HepG2 (cell line): ENCODE results near the gene TRIP6. TPM values are rescaled to one million over a fixed set of nuclear protein-coding genes. Genes with fewer than 3 reads are reported as not detected.

Experiments
- ARHGAP35 ChIP-seq: sonication (generic); formaldehyde crosslinking; IDR thresholded peaks from 2 replicates; pipeline ENCODE4 v1.9.0; 2022; ENCODE audit warnings: mild to moderate bottlenecking, inconsistent platforms, moderate library complexity, missing genetic modification reagents, borderline replicate concordance
- CCAR2 ChIP-seq: fragments of 200-400 bp; formaldehyde crosslinking; optimal IDR thresholded peaks from 2 replicates; pipeline ENCODE3; 2018; ENCODE audit warnings: low read depth, mild to moderate bottlenecking, low read length, moderate library complexity
- FOXP4 ChIP-seq: sonication (generic); formaldehyde crosslinking; IDR thresholded peaks from 2 replicates; pipeline ENCODE4 v1.4.0; 2020; ENCODE audit warnings: missing genetic modification reagents
- GATAD2A ChIP-seq: IDR thresholded peaks from 2 replicates; pipeline ENCODE4 v1.6.1; 2016
- HNRNPLL ChIP-seq: fragments of 200-400 bp; formaldehyde crosslinking; IDR thresholded peaks from 2 replicates; pipeline ENCODE4 v1.6.1; 2017; ENCODE audit warnings: mild to moderate bottlenecking, low read depth, low read length; ENCODE audit not compliant: poor library complexity, severe bottlenecking
- KAT2B ChIP-seq: fragments of 150-350 bp; IDR thresholded peaks from 2 replicates; pipeline ENCODE4 v1.6.1; 2014; ENCODE audit warnings: low read depth, low read length, borderline replicate concordance
- KLF11 ChIP-seq: IDR thresholded peaks from 2 replicates; pipeline ENCODE4 v1.6.1; 2016; ENCODE audit warnings: missing compliant biosample characterization
- POLR2A ChIP-seq, 2 experiments: IDR thresholded peaks; 2 replicates each; pipeline ENCODE4 v1.6.1; 2011; ENCODE audit warnings: low read depth in 2 of 2, low read length in 2 of 2, mild to moderate bottlenecking in 1 of 2, moderate library complexity in 1 of 2; ENCODE audit not compliant: insufficient read depth in 1 of 2
- PRDM15 ChIP-seq: sonication (generic); formaldehyde crosslinking; IDR thresholded peaks from 2 replicates; pipeline ENCODE4 v1.4.0; 2020; ENCODE audit warnings: missing genetic modification reagents
- RELA ChIP-seq: sonication (generic); formaldehyde crosslinking; IDR thresholded peaks from 2 replicates; pipeline ENCODE4 v1.4.0; 2020; ENCODE audit warnings: missing genetic modification reagents
- ZBTB8A ChIP-seq: sonication (generic); formaldehyde crosslinking; IDR thresholded peaks from 2 replicates; pipeline ENCODE4 v1.4.0; 2020; ENCODE audit warnings: mild to moderate bottlenecking, low read depth, missing genetic modification reagents, borderline replicate concordance
- ZNF101 ChIP-seq: sonication (generic); formaldehyde crosslinking; IDR thresholded peaks from 2 replicates; pipeline ENCODE4 v1.4.0; 2020; ENCODE audit warnings: mild to moderate bottlenecking, low read depth, missing genetic modification reagents, borderline replicate concordance
- ZNF333 ChIP-seq: sonication (generic); formaldehyde crosslinking; IDR thresholded peaks from 2 replicates; pipeline ENCODE4 v1.4.0; 2020; ENCODE audit warnings: mild to moderate bottlenecking, missing genetic modification reagents, borderline replicate concordance
- ZNF441 ChIP-seq: sonication (generic); formaldehyde crosslinking; IDR thresholded peaks from 2 replicates; pipeline ENCODE4 v1.7.0; 2021; ENCODE audit warnings: missing genetic modification reagents, borderline replicate concordance
- polyA plus RNA-seq, 8 experiments: library from polyadenylated mRNA; depleted of rRNA in 3 of 8; stranded (reverse) in 7 of 8; unstranded in 1 of 8; fragments of >200 nt; fragmentation: Illumina TruSeq in 4 of 8; extraction: Trizol in 4 of 8; gene quantifications; 2 replicates each; pipeline versions ENCODE4 v1.2.1 to v1.2.3, GENCODE V29; 2011 to 2016; ENCODE audit warnings: low read depth in 4 of 8, missing spikeins in 1 of 8, mixed read lengths in 1 of 8; ENCODE audit not compliant: insufficient read depth in 1 of 8
- total RNA-seq, 5 experiments: library from RNA; depleted of rRNA; stranded (reverse); fragments of >200 nt; fragmentation: Illumina TruSeq; extraction: Trizol; gene quantifications; 2 replicates each; pipeline ENCODE4 v1.2.3, GENCODE V29; 2016; ENCODE audit warnings: low read depth in 1 of 5

The TRIP6 gene
- total and polyA plus RNA-seq, 2 of the 13 experiments (the other 11 are each of a cell fraction or from before 2014, with no cell fraction given) = 0.34 to 0.38 TPM

GRCh38 chr7:100852048-100852872, 14.9 kb upstream of the TRIP6 start, which contains the start of gene SLC12A9 (continued):
- no peak for TF ChIP-seq PRDM15 (CRISPR knock-in tag)
- peak; percentile 78 for TF ChIP-seq HNRNPLL
- TF ChIP-seq CCAR2 = no peak
- 0 out of 2 replicates have a peak, but pooled peaks have one; percentile 14 for TF ChIP-seq ZNF441
- TF ChIP-seq ZBTB8A = no peak
- TF ChIP-seq KLF11 = no peak
- TF ChIP-seq FOXP4 (CRISPR knock-in tag) = 0 out of 2 replicates have a peak, but pooled peaks have one; percentile 16
- no peak for TF ChIP-seq ZNF101 (CRISPR knock-in tag)
- no peak for TF ChIP-seq KAT2B
- TF ChIP-seq POLR2A (IDR thresholded peaks at IDR 0.05; ENCODE audit: insufficient read depth in 1 of 2, low read depth in 2 of 2, low read length in 2 of 2) = peak in 1 of 2 experiments; percentile 59; a peak in 2 of 4 replicates
- no peak for TF ChIP-seq RELA
- no peak for TF ChIP-seq ZNF333 (CRISPR knock-in tag)
- TF ChIP-seq GATAD2A (CRISPR knock-in tag) = 0 out of 2 replicates have a peak, but pooled peaks have one; percentile 28
- peak; percentile 60; the same call in 1 of the 2 replicates for TF ChIP-seq ARHGAP35 (CRISPR knock-in tag)
